Body of pancreas (tissue), 4 donors: ENCODE measurements around the gene DUSP11. TPM values are rescaled to one million over a fixed set of nuclear protein-coding genes. Genes with fewer than 3 reads are reported as not detected.
"Not testable (repeated sequence)": the region's sequence is repeated elsewhere in the genome, so short reads cannot be mapped to it uniquely, and the experiment has no call there.

Experiments
- ATAC-seq: fragments of 150-250 bp; one replicate; pipeline ENCODE4 v1.9.1; 2016
- DNase-seq, 4 donors: peaks; one replicate each; pipeline ENCODE4 v3.0.0-alpha.2; 2019
- H3K27ac ChIP-seq, 4 donors: fragments of 200-600 bp; sonication (generic); 1 replicate in 3 of 4; 2 replicates in 1 of 4; pipeline versions ENCODE4 v1.5.1 to v1.6.1; 2016 to 2019; ENCODE audit warnings: mild to moderate bottlenecking in 1 of 4, mixed read lengths in 1 of 4, moderate library complexity in 1 of 4
- H3K27me3 ChIP-seq, 2 donors: fragments of 200-600 bp; sonication (generic); one replicate each; pipeline ENCODE4 v1.6.0; 2016; ENCODE audit warnings: mild to moderate bottlenecking in 1 of 2
- H3K36me3 ChIP-seq, 2 donors: fragments of 200-600 bp; sonication (generic); replicated peaks in 1 of 2; 2 replicates each; pipeline ENCODE4 v1.5.1; 2016; ENCODE audit warnings: low read depth in 2 of 2; ENCODE audit not compliant: insufficient read depth in 1 of 2
- H3K4me1 ChIP-seq: fragments of 200-600 bp; sonication (generic); one replicate; pipeline ENCODE4 v1.6.0; 2016
- H3K4me3 ChIP-seq, 2 donors: fragments of 200-600 bp; sonication (generic); 1 replicate in 1 of 2; 2 replicates in 1 of 2; pipeline ENCODE4 v1.5.1; 2016 to 2019
- H3K9me3 ChIP-seq, 3 donors: fragments of 200-600 bp; sonication (generic); 1 replicate in 2 of 3; 2 replicates in 1 of 3; pipeline ENCODE4 v1.5.1; 2016
- CTCF ChIP-seq, 7 experiments: fragments of 450-650 bp in 4 of 7; fragments of 200-600 bp in 3 of 7; sonication (generic) in 3 of 7; IDR thresholded peaks; one replicate each; pipeline ENCODE4 v1.5.1; 2016 to 2019; ENCODE audit warnings: antibody characterized with exemption in 7 of 7
- POLR2A ChIP-seq, 3 donors: fragments of 450-650 bp; IDR thresholded peaks; one replicate each; pipeline ENCODE4 v1.6.1; 2016; ENCODE audit warnings: antibody characterized with exemption in 3 of 3, mild to moderate bottlenecking in 2 of 3
- WGBS, 2 donors: methylation state at CpG; one replicate each; pipeline ENCODE4 v1.1.5; 2017; 5-methylcytosine and 5-hydroxymethylcytosine counted together
- intact Hi-C: fragments of 100-400 bp; cut with DNase I; formaldehyde crosslinking; loops from one replicate; pipeline ENCODE4 v1.15.1; 2023
- total RNA-seq, 2 donors: library from RNA; depleted of rRNA; stranded (reverse); fragments of >200 nt; gene quantifications; one replicate each; pipeline ENCODE4 v1.1.0, GENCODE V29; 2016

The DUSP11 gene
- total RNA-seq, 2 donors from 2014 or later = 10.9 to 13.7 TPM

DNA sequence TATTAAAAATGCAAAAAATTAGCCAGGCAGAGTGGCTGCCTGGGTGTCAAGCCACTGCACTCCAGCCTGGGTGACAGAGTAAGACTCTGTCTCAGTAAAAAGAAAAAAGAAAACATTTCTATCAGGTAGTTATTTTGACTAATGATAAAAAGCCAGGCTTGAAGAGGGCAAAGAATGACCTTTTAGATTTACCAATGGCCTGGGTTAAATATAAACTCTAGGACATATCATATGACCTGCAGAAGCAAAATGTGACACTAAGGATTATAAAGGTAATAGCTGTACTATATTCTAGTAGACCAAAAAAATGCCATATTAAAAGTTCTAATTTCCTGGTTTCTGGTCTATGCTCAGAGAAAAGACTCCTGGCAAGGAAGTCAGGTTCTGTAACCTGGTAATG is 32.7 kb upstream of the DUSP11 start:
- Histone ChIP-seq H3K4me3 (no peak overlapping the region), H3K27me3 (no peaks in the 10 kb centered on the region), H3K27ac (no peak overlapping the region), H3K36me3 (no peaks in the 10 kb centered on the region), H3K9me3 (no peaks in the 10 kb centered on the region), H3K4me1 (peaks cover 6% of the 10 kb centered on the region)
- intact Hi-C loops = no loop called here
- no peak for DNase-seq
- no peak for ATAC-seq
- TF ChIP-seq CTCF (IDR thresholded peaks at IDR 0.05) = no peak
- TF ChIP-seq POLR2A (IDR thresholded peaks at IDR 0.05) = no peak

DNA sequence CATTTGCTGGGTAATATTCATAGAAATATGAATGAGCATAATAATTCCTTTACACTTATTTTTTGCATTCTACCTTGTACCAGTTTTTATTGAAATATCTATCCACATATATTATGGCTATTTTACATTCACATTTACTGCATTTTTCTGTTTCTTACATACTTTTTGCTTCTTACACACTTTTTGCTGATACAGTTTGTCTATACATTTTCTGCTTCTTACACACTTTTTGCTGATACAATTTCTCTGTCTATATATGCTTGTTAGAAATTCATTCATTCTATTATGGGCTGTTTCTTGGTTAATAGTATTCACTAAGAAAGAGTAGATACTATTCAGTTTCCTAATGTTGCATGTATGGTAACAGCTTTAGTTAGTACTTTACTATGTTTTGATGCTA is 32.0 kb upstream of the DUSP11 start:
- no peak for ATAC-seq
- intact Hi-C loops = no loop called here
- no peak overlapping the region for H3K27ac ChIP-seq
- H3K4me3 ChIP-seq = no peak overlapping the region
- no peaks in the 10 kb centered on the region for H3K36me3 ChIP-seq
- H3K4me1 ChIP-seq = peaks cover 6% of the 10 kb centered on the region
- no peak for DNase-seq
- H3K9me3 ChIP-seq = no peaks in the 10 kb centered on the region
- no peak for TF ChIP-seq POLR2A (IDR thresholded peaks at IDR 0.05)
- TF ChIP-seq CTCF (IDR thresholded peaks at IDR 0.05) = no peak
- no peaks in the 10 kb centered on the region for H3K27me3 ChIP-seq

DNA sequence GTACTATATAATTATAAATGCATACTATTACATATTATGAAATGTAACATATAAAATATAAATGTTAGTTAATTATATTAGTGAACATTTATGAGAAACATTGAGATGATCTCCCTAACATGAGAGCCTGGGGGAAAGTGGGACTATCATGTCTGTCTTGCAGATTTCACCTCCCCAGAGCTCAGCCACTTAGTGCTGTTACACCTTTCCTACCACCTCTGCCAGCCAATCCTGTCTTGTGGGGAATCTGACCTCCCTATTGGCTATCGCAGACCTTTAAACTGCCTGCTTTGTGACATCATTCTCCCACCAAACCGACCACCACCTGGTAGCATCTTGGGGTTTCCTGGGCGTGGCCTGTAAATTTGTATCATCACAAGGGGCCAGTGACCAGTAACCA is 4.0 kb upstream of the DUSP11 start, which contains the start of gene C2orf78:
C2orf78 (plus strand) TSS at position 301 of the 400 bp plus-strand sequence. CDS start 127 bp downstream, outside the sequence.
- H3K4me1 ChIP-seq, H3K27me3 ChIP-seq, intact Hi-C loops, DNase-seq, H3K27ac ChIP-seq, H3K36me3 ChIP-seq, ATAC-seq, H3K9me3 ChIP-seq, H3K4me3 ChIP-seq: not testable (repeated sequence)
- WGBS, 2 donors = no CpG with 5 or more reads among the region's 3 CpGs

DNA sequence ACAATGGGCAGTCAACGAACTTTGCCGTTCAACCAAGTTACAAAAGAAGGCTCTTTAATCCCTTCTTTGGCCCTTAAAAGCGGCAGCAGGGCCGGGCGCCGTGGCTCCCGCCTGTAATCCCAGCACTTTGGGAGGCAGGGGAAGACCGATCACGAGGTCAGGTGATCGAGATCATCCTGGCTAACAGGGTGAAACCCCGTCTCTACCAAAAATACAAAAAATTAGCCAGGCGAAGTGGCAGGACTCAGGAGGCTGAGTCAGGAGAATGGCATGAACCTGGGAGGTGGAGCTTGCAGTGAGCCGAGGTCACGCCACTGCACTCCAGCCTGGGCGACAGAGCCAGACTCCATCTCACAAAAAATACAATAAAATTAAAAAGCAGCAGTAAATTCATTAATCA is 3.5 kb upstream of the DUSP11 start:
- DNase-seq, intact Hi-C loops, H3K36me3 ChIP-seq, H3K9me3 ChIP-seq, ATAC-seq, H3K27me3 ChIP-seq, H3K4me3 ChIP-seq, H3K27ac ChIP-seq: not testable (repeated sequence)
- peaks cover 12% of the 10 kb centered on the region for H3K4me1 ChIP-seq
- WGBS, 2 donors = 66 to 73% methylated on average over 13 to 15 of the region's 15 CpGs

DNA sequence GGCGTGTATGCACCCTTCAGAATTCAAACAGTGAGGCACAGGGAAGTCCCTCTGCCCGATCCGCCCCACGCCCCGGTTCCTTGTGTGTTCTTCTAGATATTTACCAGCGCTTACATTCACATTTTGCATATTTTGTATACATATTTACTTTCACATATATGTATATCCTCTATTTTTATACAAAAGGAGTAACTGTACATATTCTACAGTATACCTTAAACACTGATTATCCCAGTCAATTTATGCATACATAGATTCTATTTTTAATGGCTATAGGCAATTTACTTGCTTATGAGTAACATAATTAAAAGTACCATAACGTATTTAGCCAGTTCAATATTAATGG is 307 bp upstream of the DUSP11 start:
- 2 to 4% methylated on average over 7 of the region's 7 CpGs for WGBS, 2 donors
- no peaks in the 10 kb centered on the region for H3K9me3 ChIP-seq
- H3K27ac ChIP-seq = peak overlapping the region in 3 of 4 donors; percentile 68 to 86 (median 83)
- no peak for TF ChIP-seq POLR2A (IDR thresholded peaks at IDR 0.05)
- TF ChIP-seq CTCF (IDR thresholded peaks at IDR 0.05) = peak in 1 of 7 experiments; percentile 3
- H3K4me3 ChIP-seq = peak overlapping the region in 1 of 2 donors; percentile 90
- no peaks in the 10 kb centered on the region for H3K27me3 ChIP-seq
- H3K36me3 ChIP-seq = peaks cover 0 to 4% of the 10 kb centered on the region in 2 donors
- peaks cover 16% of the 10 kb centered on the region for H3K4me1 ChIP-seq
- intact Hi-C loops = no loop called here
- ATAC-seq (no peak), DNase-seq (no peak)

DNA sequence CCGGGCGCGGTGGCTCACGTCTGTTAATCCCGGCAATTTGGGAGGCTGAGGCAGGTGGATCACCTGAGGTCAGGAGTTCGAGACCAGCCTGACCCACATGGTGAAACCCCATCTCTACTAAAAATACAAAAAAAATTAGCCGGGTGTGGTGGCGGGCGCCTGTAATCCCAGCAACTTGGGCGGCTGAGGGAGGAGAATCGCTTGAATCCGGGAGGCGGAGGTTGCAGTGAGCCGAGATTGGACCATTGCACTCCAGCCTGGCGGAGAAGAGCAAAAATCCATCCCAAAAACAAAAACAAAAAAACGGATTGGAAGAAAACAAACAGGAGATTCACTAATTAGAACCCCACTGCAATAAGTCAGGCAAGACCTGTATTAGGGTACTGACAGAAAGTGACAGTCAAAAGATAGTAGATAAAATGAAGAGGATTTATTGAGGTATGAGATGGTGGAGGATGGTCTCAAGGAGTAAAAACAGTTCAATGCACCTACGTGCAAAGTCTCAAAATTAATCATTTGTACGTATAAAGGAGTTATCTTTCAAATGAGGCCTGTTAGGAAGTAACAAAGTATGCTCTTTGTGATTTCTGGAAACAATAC is 936 bp downstream of the DUSP11 start:
- Histone ChIP-seq H3K27ac (peak overlapping the region in 1 of 4 donors; percentile 68), H3K4me3 (peak overlapping the region in 1 of 2 donors; percentile 90), H3K4me1 (peaks cover 16% of the 10 kb centered on the region)
- WGBS, 2 donors = 63 to 74% methylated on average over 18 of the region's 18 CpGs
- H3K9me3 ChIP-seq, H3K36me3 ChIP-seq, DNase-seq, intact Hi-C loops, H3K27me3 ChIP-seq, ATAC-seq: not testable (repeated sequence)
